Keratinocyte (primary cell): ENCODE results near the gene ONECUT1. TPM values are rescaled to one million over a fixed set of nuclear protein-coding genes. Genes with fewer than 3 reads are reported as not detected.

Experiments
- DNase-seq: peaks from one replicate; pipeline ENCODE4 v3.0.0-alpha.2; 2011; ENCODE audit warnings: low read depth, missing footprints, low spot score
- FAIRE-seq: peaks from 2 replicates; lab custom pipeline; 2011; peaks lifted over from hg19 to GRCh38; lab: Jason Lieb, UNC
- H2AFZ ChIP-seq: 2 replicates; pipeline ENCODE4 v1.6.0; 2012; ENCODE audit warnings: low read length, control low read depth, inconsistent platforms; ENCODE audit not compliant: control insufficient read depth
- H3K27ac ChIP-seq: 2 replicates; pipeline ENCODE4 v1.5.1; 2011; ENCODE audit warnings: low read length; ENCODE audit not compliant: control insufficient read depth, insufficient read depth
- H3K27me3 ChIP-seq: 3 replicates; pipeline ENCODE4 v1.6.0; 2011; ENCODE audit warnings: low read length; ENCODE audit not compliant: control insufficient read depth, insufficient read depth; ENCODE audit errors: extremely low read depth
- H3K36me3 ChIP-seq, 2 experiments: 2 replicates in 1 of 2; 3 replicates in 1 of 2; pipeline ENCODE4 v1.5.1; 2011; ENCODE audit warnings: low read length in 2 of 2, mild to moderate bottlenecking in 1 of 2; ENCODE audit not compliant: control insufficient read depth in 2 of 2, insufficient read depth in 2 of 2; ENCODE audit errors: extremely low read depth in 1 of 2
- H3K4me1 ChIP-seq: 3 replicates; pipeline ENCODE4 v1.5.1; 2011; ENCODE audit warnings: low read length; ENCODE audit not compliant: control insufficient read depth, insufficient read depth; ENCODE audit errors: extremely low read depth
- H3K4me2 ChIP-seq: 3 replicates; pipeline ENCODE4 v1.6.0; 2011; ENCODE audit warnings: low read depth, low read length; ENCODE audit not compliant: control insufficient read depth, insufficient read depth; ENCODE audit errors: extremely low read depth
- H3K4me3 ChIP-seq, 3 experiments: fragments of 200-600 bp in 1 of 3; sonication (generic) in 1 of 3; 2 replicates in 2 of 3; 3 replicates in 1 of 3; pipeline ENCODE4 v1.5.1; 2011 to 2016; ENCODE audit warnings: low read length in 3 of 3, mild to moderate bottlenecking in 3 of 3, control low read depth in 2 of 3, inconsistent platforms in 1 of 3, low read depth in 1 of 3, mixed read lengths in 1 of 3, mixed run types in 1 of 3, moderate library complexity in 1 of 3; ENCODE audit not compliant: control insufficient read depth in 2 of 3, insufficient read depth in 2 of 3; ENCODE audit errors: extremely low read depth in 1 of 3
- H3K79me2 ChIP-seq: 2 replicates; pipeline ENCODE4 v1.6.0; 2012; ENCODE audit warnings: low read length; ENCODE audit not compliant: control insufficient read depth, insufficient read depth
- H3K9ac ChIP-seq: 3 replicates; pipeline ENCODE4 v1.6.0; 2011; ENCODE audit warnings: low read length; ENCODE audit not compliant: control insufficient read depth, insufficient read depth; ENCODE audit errors: extremely low read depth
- H3K9me1 ChIP-seq: 3 replicates; pipeline ENCODE4 v1.6.0; 2011; ENCODE audit warnings: low read length; ENCODE audit not compliant: control insufficient read depth, insufficient read depth; ENCODE audit errors: extremely low read depth
- H3K9me3 ChIP-seq: 2 replicates; pipeline ENCODE4 v1.5.1; 2012; ENCODE audit warnings: low read depth, low read length; ENCODE audit not compliant: control insufficient read depth
- H4K20me1 ChIP-seq: 3 replicates; pipeline ENCODE4 v1.6.0; 2011; ENCODE audit warnings: low read length; ENCODE audit not compliant: control insufficient read depth, insufficient read depth; ENCODE audit errors: extremely low read depth
- EZH2 ChIP-seq: IDR thresholded peaks from one replicate; pipeline ENCODE4 v1.6.1; 2012; ENCODE audit warnings: inconsistent platforms, mild to moderate bottlenecking, low read length, moderate library complexity
- dilution Hi-C: fragments of 300-500 bp; cut with MboI; formaldehyde crosslinking; loops from one replicate; pipeline ENCODE4 v1.7.0; 2020; ENCODE audit warnings: low sequenced_read_pairs; ENCODE audit not compliant: extremely low pct_ligation_motif_present
- polyA plus RNA-seq, 5 experiments: library from polyadenylated mRNA; depleted of rRNA in 3 of 5; stranded (reverse) in 3 of 5; stranded (forward) in 1 of 5; unstranded in 1 of 5; fragments of >200 nt; gene quantifications; 1 replicate in 1 of 5; 2 replicates in 3 of 5; 3 replicates in 1 of 5; pipeline versions ENCODE4 v1.2.1 to v1.2.3, GENCODE V29; 2011 to 2012; ENCODE audit warnings: missing spikeins in 2 of 5, low read depth in 1 of 5, low replicate concordance in 1 of 5
- TF ChIP-seq, protein P1 (sequence below), 3 experiments: IDR thresholded peaks in 1 of 3; conservative IDR thresholded peaks in 1 of 3; optimal IDR thresholded peaks in 1 of 3; 2 replicates in 2 of 3; 3 replicates in 1 of 3; pipeline versions ENCODE3 to v1.5.1; 2011; ENCODE audit warnings: low read length in 3 of 3, mild to moderate bottlenecking in 3 of 3, moderate library complexity in 2 of 3, control low read depth in 1 of 3, inconsistent platforms in 1 of 3; ENCODE audit not compliant: insufficient read depth in 2 of 3; ENCODE audit errors: extremely low read depth in 1 of 3

ONECUT1 gene
- polyA plus RNA-seq, 1 donor (not counting 4 experiments of a cell fraction or from before 2014, with no cell fraction given): not detected

DNA sequence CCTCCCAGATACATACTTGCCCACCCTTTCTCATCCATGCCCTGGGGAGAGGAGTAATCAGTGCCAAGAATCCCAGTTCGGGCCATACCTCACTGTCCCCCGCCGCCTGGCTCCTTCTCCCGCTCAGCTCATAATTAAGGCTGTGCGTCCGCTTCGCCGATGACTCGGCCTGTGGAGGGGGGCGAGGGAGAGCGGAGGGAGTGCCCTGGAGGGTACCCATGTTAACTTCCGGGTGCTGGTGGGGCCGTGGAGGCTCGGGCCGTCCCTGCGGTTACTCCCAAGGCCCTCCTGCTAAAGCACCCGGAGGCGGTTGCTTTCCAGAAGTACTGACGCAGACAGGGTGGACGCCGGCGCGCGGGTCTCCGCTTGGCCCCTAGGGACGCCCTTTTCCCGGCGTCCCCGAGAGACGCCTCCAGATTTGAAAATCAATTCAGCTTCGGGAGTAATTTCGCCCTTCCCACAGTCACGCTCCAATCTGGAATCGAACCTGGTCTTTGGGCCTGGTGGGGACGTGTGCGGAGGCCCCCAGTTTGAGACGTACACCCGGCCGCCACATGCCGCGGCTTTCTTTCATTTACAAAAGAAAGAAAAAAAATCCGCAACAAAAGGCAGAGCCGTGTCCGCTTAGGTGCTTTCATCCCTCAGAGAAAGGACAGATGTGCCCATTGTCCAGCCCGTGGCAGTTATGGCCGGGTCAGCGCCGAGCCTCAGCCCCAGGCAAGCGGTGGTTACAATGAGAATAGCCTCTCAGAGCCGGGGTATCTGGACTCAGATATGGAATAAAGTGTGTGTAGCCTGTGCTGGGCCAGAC, 1.0 kb upstream of the ONECUT1 start:
- dilution Hi-C loops: loop anchor here (25.0 kb wide), 1 partner anchor 396 kb away; no protein-coding TSS in a partner anchor
- no peaks in the 10 kb centered on the region for H3K79me2 ChIP-seq
- no peak overlapping the region for H3K4me3 ChIP-seq
- H3K9ac ChIP-seq: no peak overlapping the region
- no peaks in the 10 kb centered on the region for H4K20me1 ChIP-seq
- no peak for DNase-seq
- no peak overlapping the region for H3K27ac ChIP-seq
- TF ChIP-seq, protein P1, sequence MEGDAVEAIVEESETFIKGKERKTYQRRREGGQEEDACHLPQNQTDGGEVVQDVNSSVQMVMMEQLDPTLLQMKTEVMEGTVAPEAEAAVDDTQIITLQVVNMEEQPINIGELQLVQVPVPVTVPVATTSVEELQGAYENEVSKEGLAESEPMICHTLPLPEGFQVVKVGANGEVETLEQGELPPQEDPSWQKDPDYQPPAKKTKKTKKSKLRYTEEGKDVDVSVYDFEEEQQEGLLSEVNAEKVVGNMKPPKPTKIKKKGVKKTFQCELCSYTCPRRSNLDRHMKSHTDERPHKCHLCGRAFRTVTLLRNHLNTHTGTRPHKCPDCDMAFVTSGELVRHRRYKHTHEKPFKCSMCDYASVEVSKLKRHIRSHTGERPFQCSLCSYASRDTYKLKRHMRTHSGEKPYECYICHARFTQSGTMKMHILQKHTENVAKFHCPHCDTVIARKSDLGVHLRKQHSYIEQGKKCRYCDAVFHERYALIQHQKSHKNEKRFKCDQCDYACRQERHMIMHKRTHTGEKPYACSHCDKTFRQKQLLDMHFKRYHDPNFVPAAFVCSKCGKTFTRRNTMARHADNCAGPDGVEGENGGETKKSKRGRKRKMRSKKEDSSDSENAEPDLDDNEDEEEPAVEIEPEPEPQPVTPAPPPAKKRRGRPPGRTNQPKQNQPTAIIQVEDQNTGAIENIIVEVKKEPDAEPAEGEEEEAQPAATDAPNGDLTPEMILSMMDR (optimal IDR thresholded peaks at IDR 0.05 in 1 of 3, IDR thresholded peaks at IDR 0.05 in 1 of 3, conservative IDR thresholded peaks at IDR 0.05 in 1 of 3; ENCODE audit: extremely low read depth in 1 of 3, insufficient read depth in 2 of 3, low read length in 3 of 3): no peak
- TF ChIP-seq EZH2: peak; percentile 21
- no peak for FAIRE-seq
- H2AFZ ChIP-seq: no peak overlapping the region
- peak overlapping the region; percentile 32 for H3K4me2 ChIP-seq
- H3K36me3 ChIP-seq: no peaks in the 10 kb centered on the region
- H3K9me1 ChIP-seq: no peaks in the 10 kb centered on the region
- H3K9me3 ChIP-seq: no peaks in the 10 kb centered on the region
- H3K4me1 ChIP-seq: no peaks in the 10 kb centered on the region
- peaks cover 96% of the 10 kb centered on the region for H3K27me3 ChIP-seq

DNA sequence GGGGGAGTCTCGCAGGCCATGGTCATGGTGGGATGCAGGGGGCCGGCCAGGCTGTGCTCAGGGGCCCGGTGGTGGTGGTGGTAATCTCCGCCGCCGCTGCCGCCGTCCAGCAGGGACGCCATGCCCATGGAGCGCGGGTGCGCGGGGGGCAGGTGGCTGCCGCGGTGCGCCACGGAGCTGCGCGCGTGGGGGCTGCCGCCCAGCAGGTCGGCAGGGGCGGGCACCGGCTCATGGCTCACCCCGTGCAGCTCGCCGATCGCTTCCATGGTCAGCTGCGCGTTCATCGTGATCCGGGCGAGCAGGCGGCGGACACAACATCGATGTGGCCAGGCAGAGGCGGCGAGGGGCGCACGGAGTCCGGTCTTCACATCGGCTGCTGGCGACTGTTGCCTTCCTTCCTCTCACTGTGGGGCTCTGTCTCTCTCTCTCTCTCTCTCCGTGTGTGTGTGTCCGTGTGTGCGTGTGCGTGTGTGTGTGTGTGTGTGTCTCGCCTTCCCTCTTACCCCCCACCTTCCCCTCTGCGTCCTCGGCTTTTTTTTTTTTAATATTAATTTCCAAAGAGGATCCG, 451 bp downstream of the ONECUT1 start:
- Histone ChIP-seq H3K9ac (no peak overlapping the region), H3K27me3 (peaks cover 96% of the 10 kb centered on the region)

More for the DNA sequence above, 451 bp downstream of the ONECUT1 start:
- TF ChIP-seq, protein P1 (optimal IDR thresholded peaks at IDR 0.05 in 1 of 3, IDR thresholded peaks at IDR 0.05 in 1 of 3, conservative IDR thresholded peaks at IDR 0.05 in 1 of 3; ENCODE audit: extremely low read depth in 1 of 3, insufficient read depth in 2 of 3, low read length in 3 of 3): no peak
- TF ChIP-seq EZH2: peak; percentile 85
- H3K9me1 ChIP-seq: no peaks in the 10 kb centered on the region
- H4K20me1 ChIP-seq: no peaks in the 10 kb centered on the region
- no peaks in the 10 kb centered on the region for H3K79me2 ChIP-seq
- H3K4me2 ChIP-seq: peak overlapping the region; percentile 79
- H3K4me1 ChIP-seq: no peaks in the 10 kb centered on the region
- no peak overlapping the region for H3K27ac ChIP-seq
- H3K4me3 ChIP-seq: peak overlapping the region; percentile 21 to 65 (median 46)
- no peak for FAIRE-seq
- H3K36me3 ChIP-seq: no peaks in the 10 kb centered on the region
- no peak for DNase-seq
- H3K9me3 ChIP-seq: no peaks in the 10 kb centered on the region
- dilution Hi-C loops: loop anchor here (25.0 kb wide), 1 partner anchor 398 kb away; no protein-coding TSS in a partner anchor
- peak overlapping the region; percentile 58 for H2AFZ ChIP-seq
